ENCODE data around the gene AK1. TPM values are rescaled to one million over a fixed set of nuclear protein-coding genes. Genes with fewer than 3 reads are reported as not detected.
"Not testable (repeated sequence)": the region's sequence is repeated elsewhere in the genome, so short reads cannot be mapped to it uniquely, and the experiment has no call there.

The AK1 gene
- total RNA-seq, 1 experiment from 2014 or later, result 53.0 TPM

DNA sequence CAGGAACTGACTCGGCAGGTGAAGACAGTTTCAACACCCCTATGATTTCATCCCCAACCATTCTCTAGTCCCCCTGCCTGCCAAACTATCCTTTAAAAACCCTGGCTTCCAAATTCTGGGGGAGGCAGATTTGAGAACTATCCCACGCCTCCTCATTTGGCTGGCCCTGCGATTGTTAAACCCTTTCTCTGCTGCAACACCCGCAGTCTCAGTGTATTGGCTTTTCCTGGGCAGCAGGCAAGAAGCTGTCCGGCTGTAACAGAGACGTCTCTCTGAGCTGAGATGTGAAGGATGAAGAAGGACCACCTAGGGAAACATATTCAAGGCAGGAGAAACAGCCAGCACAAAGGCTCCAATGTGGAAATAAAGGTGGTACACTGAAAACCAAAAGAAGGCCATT is 15.4 kb upstream of the AK1 start:
- in situ Hi-C loops (cut with HindIII; ENCODE audit: low pct_unique_long_range_greater_than_20kb, low sequenced_read_pairs), result no loop called here

GRCh38 chr9:127890053-127890452 is 12.6 kb upstream of the AK1 start:
- in situ Hi-C loops (cut with HindIII; ENCODE audit: low pct_unique_long_range_greater_than_20kb, low sequenced_read_pairs), result no loop called here
- DNase-seq (ENCODE audit: low read depth, low spot score), result no peak

More for the DNA sequence above, 15.4 kb upstream of the AK1 start:
- DNase-seq (ENCODE audit: low read depth, low spot score), result no peak

GRCh38 chr9:127887792-127888191 is 10.3 kb upstream of the AK1 start:
- in situ Hi-C loops (cut with HindIII; ENCODE audit: low pct_unique_long_range_greater_than_20kb, low sequenced_read_pairs), result no loop called here
- DNase-seq (ENCODE audit: low read depth, low spot score), result peak; percentile 38

DNA sequence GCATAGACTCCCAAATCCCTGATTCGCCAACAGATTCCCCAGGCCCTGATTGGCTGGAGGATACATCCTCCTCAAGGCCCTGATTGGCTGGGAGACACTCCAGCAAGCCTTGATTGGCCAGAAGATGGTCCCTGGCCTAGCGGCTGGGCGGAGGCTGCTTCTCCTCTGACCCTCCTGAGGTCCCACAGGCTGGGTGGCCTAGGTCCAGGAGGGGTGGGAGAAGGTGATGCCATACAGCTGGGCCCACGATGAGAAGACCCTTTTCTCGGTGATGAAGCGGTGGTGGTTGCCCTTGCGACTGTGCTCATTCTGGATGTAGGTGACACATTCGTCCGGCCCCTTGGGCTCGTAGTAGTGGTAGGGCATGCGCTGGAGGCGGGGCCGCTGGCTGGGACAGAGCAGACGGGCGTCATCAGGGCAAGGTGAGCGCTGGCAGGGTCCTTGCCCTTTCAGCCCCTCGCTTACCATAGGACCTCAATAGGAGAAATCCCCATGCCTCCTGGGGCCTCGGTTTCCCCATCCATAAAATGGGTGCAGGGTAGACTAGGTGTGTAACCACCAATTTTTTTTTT is 9.0 kb upstream of the AK1 start:
- no peak for DNase-seq (ENCODE audit: low read depth, low spot score)
- in situ Hi-C loops (cut with HindIII; ENCODE audit: low pct_unique_long_range_greater_than_20kb, low sequenced_read_pairs), result no loop called here

DNA sequence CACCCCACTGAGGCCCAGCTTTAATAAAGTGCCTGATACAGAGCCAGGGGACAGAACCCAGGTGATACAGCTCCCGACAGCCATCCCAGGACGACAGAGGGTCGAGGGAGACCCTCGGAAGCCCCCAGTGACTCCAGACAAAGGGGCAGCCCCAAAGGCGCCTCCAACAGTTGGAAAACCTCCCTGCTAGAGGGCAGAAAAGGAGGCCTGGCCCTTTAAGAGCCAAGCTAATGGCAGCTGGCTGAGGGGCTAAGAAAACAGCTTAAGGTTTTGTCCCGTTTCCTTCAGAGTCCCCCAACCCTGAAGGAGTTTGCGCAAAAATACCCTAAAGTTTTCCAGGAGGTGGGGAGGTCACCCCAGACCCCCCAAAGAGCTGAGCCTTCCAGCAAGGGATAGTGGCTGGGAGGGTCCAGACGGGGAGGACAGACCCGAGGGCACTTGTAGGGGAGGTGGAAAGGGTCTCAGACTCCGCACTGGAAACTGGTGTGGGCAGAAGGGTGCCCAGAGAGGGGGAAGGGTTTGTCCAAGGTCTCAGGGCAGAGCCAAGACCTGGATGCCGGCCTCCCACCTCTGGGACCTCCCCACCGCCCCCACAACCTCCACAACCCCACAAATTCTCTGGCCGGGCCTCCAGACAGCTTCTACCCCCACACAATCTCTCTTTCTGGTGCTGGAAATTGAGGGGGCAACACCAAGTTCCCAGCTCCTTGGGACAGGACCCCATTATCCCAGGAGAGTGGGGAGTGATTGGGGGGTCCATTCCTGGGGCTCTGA is 8.2 kb upstream of the AK1 start:
- no peak for DNase-seq (ENCODE audit: low read depth, low spot score)

GRCh38 chr9:127884976-127885490 is 7.6 kb upstream of the AK1 start:
- in situ Hi-C loops (cut with HindIII; ENCODE audit: low pct_unique_long_range_greater_than_20kb, low sequenced_read_pairs), result no loop called here
- no peak for DNase-seq (ENCODE audit: low read depth, low spot score)

More for the DNA sequence above, 8.2 kb upstream of the AK1 start:
- in situ Hi-C loops (cut with HindIII; ENCODE audit: low pct_unique_long_range_greater_than_20kb, low sequenced_read_pairs), result no loop called here

- peak; percentile 71 for DNase-seq (ENCODE audit: low read depth, low spot score)
- in situ Hi-C loops (cut with HindIII; ENCODE audit: low pct_unique_long_range_greater_than_20kb, low sequenced_read_pairs), result no loop called here
Observed at GRCh38 chr9:127884427-127884911, 7.0 kb upstream of the AK1 start.

DNA sequence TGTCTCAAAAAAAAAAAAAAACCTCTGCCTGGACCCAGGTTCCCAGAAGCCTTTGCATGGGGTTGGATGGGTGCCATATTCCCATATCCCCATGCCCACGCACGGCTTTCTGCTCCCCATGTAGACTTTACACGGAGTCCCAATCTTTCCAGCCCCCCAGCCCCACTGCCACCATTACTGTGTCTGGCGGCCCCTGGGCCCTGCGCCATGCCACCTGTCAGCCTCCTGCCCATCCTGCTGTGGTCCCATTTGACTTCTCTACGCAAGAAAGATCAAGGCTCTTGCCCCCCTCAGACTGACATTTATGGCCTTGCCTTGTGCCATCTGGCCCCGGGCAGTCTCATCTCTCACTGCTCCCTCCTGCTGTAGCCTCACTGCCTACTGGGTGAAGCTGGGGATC is 6.5 kb upstream of the AK1 start:
- no peak for DNase-seq (ENCODE audit: low read depth, low spot score)
- in situ Hi-C loops (cut with HindIII; ENCODE audit: low pct_unique_long_range_greater_than_20kb, low sequenced_read_pairs), result no loop called here

- in situ Hi-C loops (cut with HindIII; ENCODE audit: low pct_unique_long_range_greater_than_20kb, low sequenced_read_pairs); DNase-seq (ENCODE audit: low read depth, low spot score): not testable (repeated sequence)
Observed at GRCh38 chr9:127881715-127882114, 4.2 kb upstream of the AK1 start.

- DNase-seq (ENCODE audit: low read depth, low spot score), result no peak
Observed at GRCh38 chr9:127880143-127880542, 2.7 kb upstream of the AK1 start.

GRCh38 chr9:127878652-127879390 is 1.3 kb upstream of the AK1 start:
- DNase-seq (ENCODE audit: low read depth, low spot score), result no peak
- in situ Hi-C loops (cut with HindIII; ENCODE audit: low pct_unique_long_range_greater_than_20kb, low sequenced_read_pairs), result no loop called here

More at GRCh38 chr9:127880143-127880542, 2.7 kb upstream of the AK1 start:
- in situ Hi-C loops (cut with HindIII; ENCODE audit: low pct_unique_long_range_greater_than_20kb, low sequenced_read_pairs), result no loop called here

- in situ Hi-C loops (cut with HindIII; ENCODE audit: low pct_unique_long_range_greater_than_20kb, low sequenced_read_pairs), result no loop called here
- no peak for DNase-seq (ENCODE audit: low read depth, low spot score)
Observed at GRCh38 chr9:127878001-127878651, 651 bp upstream of the AK1 start.

GRCh38 chr9:127876764-127877562 is 512 bp downstream of the AK1 start:
- in situ Hi-C loops (cut with HindIII; ENCODE audit: low pct_unique_long_range_greater_than_20kb, low sequenced_read_pairs), result no loop called here
- DNase-seq (ENCODE audit: low read depth, low spot score), result no peak

DNA sequence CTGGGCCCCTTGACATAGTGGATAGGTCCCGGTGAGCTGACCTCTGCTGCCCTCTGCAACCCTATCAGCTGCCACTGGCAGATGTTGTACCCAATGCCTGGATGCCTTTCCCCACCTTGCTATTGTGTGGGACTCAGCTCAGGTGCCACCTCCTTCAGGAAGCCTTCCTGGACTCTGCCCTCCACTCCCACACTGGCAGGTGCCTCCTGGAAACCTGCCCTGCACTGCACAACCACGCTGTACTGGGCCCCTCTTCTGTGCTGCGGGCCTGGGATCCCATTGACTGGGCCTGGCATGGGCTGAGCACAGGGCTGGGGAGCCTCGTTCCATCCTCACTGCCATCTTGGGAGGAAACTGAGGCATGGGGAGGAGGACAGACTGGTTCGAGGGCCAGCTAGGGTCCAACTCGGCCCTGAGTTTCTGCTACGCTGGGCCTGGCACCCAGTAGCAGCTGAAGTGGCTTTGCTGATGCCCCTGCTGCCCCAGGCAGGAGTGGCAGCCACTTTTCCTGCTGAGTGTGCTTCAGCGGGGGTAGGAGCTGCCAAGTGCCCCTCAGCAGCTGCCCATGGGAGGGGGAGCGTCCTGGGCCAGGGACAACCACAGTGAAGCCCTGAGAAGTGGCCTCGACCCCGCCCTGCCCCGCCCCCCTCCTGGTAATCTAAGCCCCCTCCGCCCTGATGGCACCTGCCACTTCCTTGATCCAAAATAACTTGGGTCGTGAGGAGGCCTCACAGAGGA is 1.3 kb downstream of the AK1 start:
- in situ Hi-C loops (cut with HindIII; ENCODE audit: low pct_unique_long_range_greater_than_20kb, low sequenced_read_pairs), result no loop called here
- DNase-seq (ENCODE audit: low read depth, low spot score), result no peak

DNA sequence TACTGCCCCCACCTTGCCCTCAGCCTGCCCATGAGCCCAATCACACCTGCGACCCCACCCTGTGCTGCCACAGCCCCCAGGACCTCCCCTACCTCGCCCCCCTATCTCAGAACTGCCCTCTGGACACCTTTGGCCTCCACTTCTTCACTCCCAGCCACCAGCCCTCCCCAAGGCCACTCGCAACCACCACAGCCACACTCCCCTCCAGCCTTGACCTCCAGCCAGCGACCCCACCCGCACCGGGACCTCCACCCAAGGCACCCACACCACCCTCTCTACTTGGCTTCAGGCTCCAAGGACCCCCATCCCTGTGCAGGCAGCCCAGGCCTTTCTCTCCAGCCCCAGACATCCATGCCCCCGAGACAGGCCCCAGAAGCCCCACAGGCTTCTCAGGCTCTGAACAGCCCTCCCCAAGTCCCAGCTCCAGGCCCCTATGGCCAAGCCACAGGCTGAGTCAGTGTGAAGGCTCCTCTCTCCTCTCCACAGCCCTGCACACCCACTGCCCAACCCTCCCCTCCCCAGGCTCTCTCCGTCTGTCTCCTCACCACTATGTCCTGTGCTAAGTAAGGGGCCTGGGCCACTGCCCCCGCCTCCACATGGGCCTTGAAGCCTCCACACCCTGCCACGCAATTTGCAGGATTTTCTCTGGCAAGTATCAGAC is 2.0 kb downstream of the AK1 start:
- DNase-seq (ENCODE audit: low read depth, low spot score), result no peak
- in situ Hi-C loops (cut with HindIII; ENCODE audit: low pct_unique_long_range_greater_than_20kb, low sequenced_read_pairs), result no loop called here
